GM12878 (cell line): ENCODE data around the gene SLC29A1. TPM values are rescaled to one million over a fixed set of nuclear protein-coding genes. Genes with fewer than 3 reads are reported as not detected.

Source experiments
- BCLAF1 ChIP-seq: fragments of 450-650 bp; IDR thresholded peaks from 2 replicates; pipeline ENCODE4 v1.6.1; 2017; ENCODE audit warnings: antibody characterized with exemption, mild to moderate bottlenecking, moderate library complexity
- BHLHE40 ChIP-seq, 2 experiments: fragments of 450-650 bp in 1 of 2; IDR thresholded peaks; 2 replicates each; pipeline ENCODE4 v1.6.1; 2011 to 2017; ENCODE audit warnings: low read depth in 2 of 2, borderline replicate concordance in 1 of 2, improper control_type of control experiment in 1 of 2, low read length in 1 of 2, mild to moderate bottlenecking in 1 of 2
- CEBPZ ChIP-seq: fragments of 150-350 bp; IDR thresholded peaks from 2 replicates; pipeline ENCODE4 v1.6.1; 2016; ENCODE audit warnings: low read depth, low read length
- CHD1 ChIP-seq: IDR thresholded peaks from 2 replicates; pipeline ENCODE4 v1.6.1; 2012; ENCODE audit warnings: low read depth, low read length, improper control_type of control experiment
- CREM ChIP-seq: IDR thresholded peaks from 2 replicates; pipeline ENCODE4 v1.6.1; 2014; ENCODE audit warnings: antibody characterized with exemption, low read depth
- E4F1 ChIP-seq: fragments of 450-650 bp; IDR thresholded peaks from 2 replicates; pipeline ENCODE4 v1.6.1; 2018; ENCODE audit warnings: borderline replicate concordance, mild to moderate bottlenecking; ENCODE audit not compliant: partially characterized antibody
- FOS ChIP-seq: IDR thresholded peaks from 3 replicates; pipeline ENCODE4 v1.6.1; 2011; ENCODE audit warnings: borderline replicate concordance; ENCODE audit not compliant: insufficient read length; ENCODE audit errors: extremely low read depth
- IRF5 ChIP-seq: fragments of 450-650 bp; IDR thresholded peaks from 2 replicates; pipeline ENCODE4 v1.6.1; 2017; ENCODE audit warnings: borderline replicate concordance
- MEF2B ChIP-seq: fragments of 450-650 bp; IDR thresholded peaks from 2 replicates; pipeline ENCODE4 v1.6.1; 2018; ENCODE audit warnings: mild to moderate bottlenecking, moderate library complexity; ENCODE audit not compliant: partially characterized antibody, poor library complexity, severe bottlenecking
- RFX5 ChIP-seq: IDR thresholded peaks from 2 replicates; pipeline ENCODE4 v1.6.1; 2011; ENCODE audit warnings: low read depth, low read length, improper control_type of control experiment
- SUZ12 ChIP-seq: fragments of 200-600 bp; sonication (generic); IDR thresholded peaks from one replicate; pipeline ENCODE4 v1.6.1; 2018; ENCODE audit warnings: antibody characterized with exemption, mild to moderate bottlenecking; ENCODE audit not compliant: unreplicated experiment
- USF1 ChIP-seq: IDR thresholded peaks from 2 replicates; pipeline ENCODE4 v1.6.1; 2011; ENCODE audit warnings: borderline replicate concordance, low read depth, mild to moderate bottlenecking, moderate library complexity, mixed read lengths, low read length; ENCODE audit not compliant: insufficient read depth; ENCODE audit errors: extremely low read length
- ZBTB11 ChIP-seq: fragments of 450-650 bp; formaldehyde crosslinking; IDR thresholded peaks from 2 replicates; pipeline ENCODE4 v1.5.0; 2022; ENCODE audit warnings: mild to moderate bottlenecking, missing genetic modification characterization
- polyA plus RNA-seq, 11 experiments: library from polyadenylated mRNA; depleted of rRNA in 4 of 11; unstranded in 6 of 11; stranded (reverse) in 5 of 11; fragments of >200 nt; fragmentation: Nextera tagmentation in 4 of 11; fragmentation: Illumina TruSeq in 1 of 11; extraction: Ambion mirVana in 4 of 11; extraction: Trizol in 1 of 11; gene quantifications; 1 replicate in 1 of 11; 2 replicates in 10 of 11; pipeline versions ENCODE4 v1.2.1 to v1.2.3, GENCODE V29; 2011 to 2016; ENCODE audit warnings: inconsistent platforms in 2 of 11, missing spikeins in 2 of 11, low read depth in 1 of 11
- total RNA-seq, 4 experiments: library from RNA; depleted of rRNA in 3 of 4; stranded (reverse); fragments of >200 nt in 3 of 4; fragmentation: Illumina TruSeq in 1 of 4; extraction: Trizol in 1 of 4; gene quantifications; 2 replicates each; pipeline versions ENCODE4 v1.2.1 to v1.2.3, GENCODE V29; 2013 to 2021

Gene SLC29A1
- total and polyA plus RNA-seq, 10 of the 15 experiments (the other 5 are each of a cell fraction or from before 2014, with no cell fraction given) = 10.0 to 132 (median 93.4) TPM

GRCh38 chr6:44237813-44238433 lies 14.5 kb downstream of the SLC29A1 start (continued):
- TF ChIP-seq USF1 = no peak
- TF ChIP-seq SUZ12 = no peak
- no peak for TF ChIP-seq RFX5
- TF ChIP-seq BCLAF1 = no peak
- peak; percentile 30 for TF ChIP-seq MEF2B
- TF ChIP-seq ZBTB11 = no peak
- TF ChIP-seq BHLHE40 (IDR thresholded peaks at IDR 0.05; ENCODE audit: borderline replicate concordance in 1 of 2, low read depth in 2 of 2, low read length in 1 of 2) = peak in 1 of 2 experiments; percentile 55; a peak in 2 of 4 replicates
- no peak for TF ChIP-seq E4F1
- TF ChIP-seq CEBPZ = no peak
- no peak for TF ChIP-seq FOS
- TF ChIP-seq CHD1 = no peak
- no peak for TF ChIP-seq IRF5
- TF ChIP-seq CREM = peak; percentile 71
